Right ventricle myocardium superior (tissue), 1 donor: ENCODE results near the gene HARS1. TPM values are rescaled to one million over a fixed set of nuclear protein-coding genes. Genes with fewer than 3 reads are reported as not detected.
A peak's percentile ranks its signal among the peaks of the same experiment; 100 is the strongest.
"Not testable (repeated sequence)": the region's sequence is repeated elsewhere in the genome, so short reads cannot be mapped to it uniquely, and the experiment has no call there.

ENCODE experiments used
- ATAC-seq: fragments of 200-7000 bp; cut with Tn5 transposase; one replicate; pipeline ENCODE4 v1.9.1; 2020; ENCODE audit warnings: mild to moderate bottlenecking; ENCODE audit not compliant: poor library complexity
- DNase-seq: peaks from one replicate; pipeline ENCODE4 v3.0.0-alpha.2; 2020
- intact Hi-C: fragments of 100-400 bp; cut with DNase I; formaldehyde crosslinking; loops from one replicate; pipeline ENCODE4 v1.11.2; 2022
- long read RNA-seq: library from polyadenylated mRNA; unstranded; transcript quantifications from one replicate; pipeline ENCODE4 v2.0.0, GENCODE V29; 2021
- total RNA-seq: library from RNA; stranded (reverse); fragmentation: NEBNext Ultra II Directional; extraction: Animal tissue kit (Norgen Biotek cat#: 25700); gene quantifications from one replicate; pipeline ENCODE4 v1.2.1, GENCODE V29; 2021
- donor health status: DM: no; HTN: yes; CAD: no; lungs with severe emphysema.

HARS1 gene, protein sequence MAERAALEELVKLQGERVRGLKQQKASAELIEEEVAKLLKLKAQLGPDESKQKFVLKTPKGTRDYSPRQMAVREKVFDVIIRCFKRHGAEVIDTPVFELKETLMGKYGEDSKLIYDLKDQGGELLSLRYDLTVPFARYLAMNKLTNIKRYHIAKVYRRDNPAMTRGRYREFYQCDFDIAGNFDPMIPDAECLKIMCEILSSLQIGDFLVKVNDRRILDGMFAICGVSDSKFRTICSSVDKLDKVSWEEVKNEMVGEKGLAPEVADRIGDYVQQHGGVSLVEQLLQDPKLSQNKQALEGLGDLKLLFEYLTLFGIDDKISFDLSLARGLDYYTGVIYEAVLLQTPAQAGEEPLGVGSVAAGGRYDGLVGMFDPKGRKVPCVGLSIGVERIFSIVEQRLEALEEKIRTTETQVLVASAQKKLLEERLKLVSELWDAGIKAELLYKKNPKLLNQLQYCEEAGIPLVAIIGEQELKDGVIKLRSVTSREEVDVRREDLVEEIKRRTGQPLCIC
- total RNA-seq, result 33.4 TPM
- long read RNA-seq, transcript HARS-215 (13 exons, 1,945 nt), result major isoform, 69 of 80 reads
- long read RNA-seq, partial matches to known transcripts, result 5 of 80 reads
- long read RNA-seq, other reads (novel, unspliced or antisense), result 1 of 80 reads

DNA sequence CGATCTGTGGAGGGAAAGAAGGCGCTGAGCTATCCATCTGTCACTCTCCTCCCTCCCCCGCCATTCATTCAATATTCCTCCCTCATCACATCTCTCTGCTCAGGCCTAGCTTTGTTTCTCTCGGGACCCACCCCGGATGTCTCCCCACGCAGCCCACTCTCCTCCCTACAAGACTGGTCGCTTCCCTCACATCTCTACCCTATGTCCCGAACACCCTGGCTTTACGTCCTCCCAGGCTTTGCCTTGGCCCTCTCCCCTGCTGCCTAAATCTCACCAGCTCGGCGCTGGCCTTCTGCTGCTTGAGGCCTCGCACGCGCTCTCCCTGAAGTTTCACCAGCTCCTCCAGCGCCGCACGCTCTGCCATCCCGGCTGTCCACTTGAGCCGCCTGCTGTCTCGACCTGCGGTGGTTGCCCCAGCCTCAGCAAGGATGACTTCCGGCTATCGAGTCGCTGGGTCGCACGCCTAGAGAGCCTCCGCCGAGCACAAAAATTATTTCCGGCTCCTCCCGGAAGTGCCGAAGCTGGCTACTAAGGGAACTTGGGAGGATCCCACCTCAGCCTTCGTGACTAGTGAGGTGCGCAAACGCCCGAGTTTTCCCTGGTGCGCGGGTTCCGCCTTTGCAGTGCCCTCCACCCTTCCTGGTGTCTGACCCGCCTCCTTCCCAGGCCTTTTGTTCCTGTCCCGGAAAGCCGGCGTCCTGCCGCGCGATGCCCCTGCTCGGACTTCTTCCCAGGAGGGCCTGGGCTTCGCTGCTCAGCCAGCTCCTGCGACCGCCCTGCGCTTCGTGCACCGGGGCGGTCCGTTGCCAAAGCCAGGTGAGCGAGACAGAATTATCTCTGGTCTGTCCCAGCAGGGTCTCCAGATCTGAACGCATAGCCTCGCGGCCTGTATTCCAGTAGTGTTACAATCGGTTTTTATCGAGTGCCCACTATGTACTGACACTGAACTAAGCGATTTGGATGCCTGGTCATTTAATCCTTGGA, at the start of gene HARS1, which contains the start of gene HARS2:
HARS1 (minus strand) TSS at position 430 of the 984 bp plus-strand sequence; CDS start at position 364, 66 bp downstream.
HARS2 (plus strand) TSS at position 515 of the 984 bp plus-strand sequence; CDS start at position 709, 194 bp downstream.
- ATAC-seq (peak; percentile 99), DNase-seq (peak; percentile 93)
- intact Hi-C loops, result no loop called here

DNA sequence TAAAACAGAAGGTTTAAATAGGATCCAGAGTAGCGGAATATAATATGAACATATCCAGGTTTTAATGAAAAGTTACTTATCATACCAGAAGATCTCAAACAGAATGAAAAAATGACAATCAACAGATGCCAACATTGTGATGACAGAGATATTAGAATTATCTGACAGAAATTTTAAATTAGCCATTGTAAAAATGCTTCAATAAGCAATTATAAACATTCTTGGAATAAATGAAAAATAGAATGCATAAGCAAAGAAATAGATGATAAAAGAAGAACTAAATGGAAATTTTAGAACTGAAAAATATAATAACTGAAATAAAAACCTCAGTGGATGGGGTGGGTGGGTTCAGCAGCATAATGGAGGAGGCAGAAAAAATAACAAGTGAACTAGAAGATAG, 46.3 kb upstream of the HARS1 start:
- no peak for ATAC-seq

DNA sequence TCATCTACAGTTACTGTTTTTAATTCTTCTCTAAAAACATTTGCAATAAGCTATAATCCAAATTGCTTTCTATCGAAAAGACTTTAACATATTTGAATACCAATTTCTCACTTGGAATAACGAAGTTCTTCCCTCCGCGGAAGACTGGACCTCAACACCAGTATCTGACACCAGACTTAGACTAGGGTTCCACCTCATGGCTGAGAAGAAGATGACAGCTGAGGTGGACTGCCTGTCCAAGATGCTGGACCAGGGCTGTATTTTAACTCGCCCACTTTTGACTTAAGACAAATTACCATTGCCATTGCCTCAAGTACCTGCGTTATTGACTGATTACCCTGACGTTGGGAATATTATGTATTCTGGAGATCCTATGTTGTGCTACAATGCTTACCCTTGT, 43.2 kb upstream of the HARS1 start:
- intact Hi-C loops, result no loop called here
- DNase-seq, result no peak
- ATAC-seq, result no peak

More for the DNA sequence above, 46.3 kb upstream of the HARS1 start:
- DNase-seq, result no peak
- intact Hi-C loops, result no loop called here

DNA sequence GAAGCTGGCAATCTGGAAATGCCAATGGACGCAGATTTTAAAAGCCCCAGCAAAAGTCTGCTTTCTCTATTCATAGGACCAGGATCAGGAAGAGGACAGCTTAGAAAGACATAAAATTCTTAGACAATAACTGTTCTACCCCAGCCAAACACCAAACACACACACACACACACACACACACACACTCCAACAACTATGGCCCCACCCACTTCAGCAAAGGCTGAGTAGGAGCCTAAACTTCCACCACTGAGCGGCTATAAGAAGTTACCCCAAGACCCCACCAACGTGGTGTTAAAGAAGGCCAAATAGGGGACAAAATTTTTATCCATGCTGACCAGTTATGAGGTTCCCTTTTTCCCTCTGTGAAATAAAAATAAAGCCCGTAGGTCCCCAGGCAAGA, 41.9 kb upstream of the HARS1 start:
- intact Hi-C loops, result no loop called here
- DNase-seq (no peak), ATAC-seq (no peak)

DNA sequence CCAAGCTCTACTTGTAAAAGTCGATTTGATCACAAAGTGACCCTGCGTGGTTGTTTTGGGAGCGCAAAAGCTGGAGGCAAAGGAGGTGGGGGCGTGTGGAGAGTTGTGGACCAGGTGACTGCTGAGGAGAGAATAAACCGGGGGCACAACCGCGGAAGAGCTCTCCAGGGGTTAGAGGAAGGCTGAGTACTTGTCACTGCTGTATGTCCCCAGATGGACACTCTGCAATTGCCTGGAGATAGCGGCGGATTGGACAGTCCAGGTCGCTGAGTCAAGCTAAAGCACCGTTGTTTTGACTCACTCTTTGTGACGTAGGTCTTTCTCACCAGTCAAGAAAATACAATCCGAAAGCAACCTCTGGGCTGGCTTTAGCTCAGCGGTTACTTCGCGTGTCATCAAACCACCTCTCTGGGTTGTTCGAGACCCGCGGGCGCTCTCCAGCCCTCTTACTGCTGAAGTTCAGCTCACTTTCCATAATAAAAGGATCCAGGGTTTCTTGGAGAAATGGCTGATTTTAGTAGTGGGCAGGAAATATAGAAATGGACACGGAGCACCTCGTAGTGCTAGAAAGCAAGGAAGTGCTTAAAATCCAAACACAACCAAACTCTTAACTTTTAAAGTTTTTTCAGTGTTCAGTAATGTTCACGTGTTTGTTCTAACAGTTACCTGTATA, 34.8 kb upstream of the HARS1 start:
- DNase-seq, result no peak
- intact Hi-C loops, result no loop called here

DNA sequence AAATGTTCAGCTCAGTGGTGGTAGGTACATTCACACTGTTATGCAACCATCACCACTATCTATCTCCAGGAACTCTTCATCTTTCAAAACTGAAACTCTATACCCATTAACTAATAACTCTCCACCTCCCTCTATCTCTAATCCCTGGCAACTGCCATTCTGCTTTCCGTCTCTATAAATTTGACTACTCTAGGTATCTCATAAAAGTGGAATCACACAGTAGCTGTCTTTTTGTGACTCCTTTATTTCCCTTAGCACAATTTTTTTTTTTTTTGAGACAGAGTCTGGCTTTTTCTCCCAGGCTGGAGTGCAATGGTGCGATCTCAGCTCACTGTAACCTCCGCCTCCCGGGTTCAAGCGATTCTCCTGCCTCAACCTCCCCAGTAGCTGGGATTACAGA, 30.2 kb upstream of the HARS1 start:
- not testable (repeated sequence) for ATAC-seq

More for the DNA sequence above, 34.8 kb upstream of the HARS1 start:
- ATAC-seq, result no peak

GRCh38 chr5:140720738-140721137, 29.6 kb upstream of the HARS1 start:
- intact Hi-C loops, DNase-seq, ATAC-seq: not testable (repeated sequence)

More for the DNA sequence above, 30.2 kb upstream of the HARS1 start:
- DNase-seq, intact Hi-C loops: not testable (repeated sequence)

DNA sequence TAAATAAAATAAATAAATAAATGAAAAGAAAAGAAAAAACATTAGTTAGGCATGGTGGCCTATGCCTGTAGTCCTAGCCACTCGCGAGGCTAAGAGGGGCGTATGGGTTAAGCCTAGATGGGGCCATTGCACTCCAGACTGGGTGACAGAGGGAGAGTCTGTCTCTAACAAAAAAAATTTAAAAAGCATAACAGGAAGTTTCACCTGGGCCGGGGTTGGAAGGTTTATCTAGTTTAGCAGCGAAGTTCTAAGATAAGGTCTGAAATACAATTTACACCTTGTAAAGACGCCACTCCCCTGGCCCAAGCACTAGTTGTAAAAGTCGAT, 27.1 kb upstream of the HARS1 start:
- intact Hi-C loops, result no loop called here
- DNase-seq (no peak), ATAC-seq (no peak)

DNA sequence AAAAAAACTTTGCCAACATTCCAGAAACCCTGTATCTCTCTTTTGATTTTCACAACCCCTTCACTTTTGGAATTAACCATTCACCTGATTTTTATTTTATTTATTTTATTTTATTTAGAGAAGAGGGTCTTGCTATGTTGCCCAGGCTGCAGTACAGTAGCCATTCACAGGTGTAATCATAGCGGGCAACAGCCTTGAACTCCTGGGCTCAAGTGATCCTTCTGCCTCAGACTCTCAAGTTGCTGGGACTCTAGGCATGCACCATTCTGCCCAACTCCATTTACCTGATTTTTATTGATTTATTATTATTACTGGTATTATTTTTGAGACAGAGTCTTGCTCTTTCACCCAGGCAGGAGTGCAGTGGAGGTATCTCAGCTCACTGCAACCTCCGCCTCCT, 25.1 kb upstream of the HARS1 start:
- intact Hi-C loops, DNase-seq, ATAC-seq: not testable (repeated sequence)

- intact Hi-C loops, result no loop called here
- DNase-seq, result no peak
- no peak for ATAC-seq
Measured at GRCh38 chr5:140713562-140714094, 22.5 kb upstream of the HARS1 start.

DNA sequence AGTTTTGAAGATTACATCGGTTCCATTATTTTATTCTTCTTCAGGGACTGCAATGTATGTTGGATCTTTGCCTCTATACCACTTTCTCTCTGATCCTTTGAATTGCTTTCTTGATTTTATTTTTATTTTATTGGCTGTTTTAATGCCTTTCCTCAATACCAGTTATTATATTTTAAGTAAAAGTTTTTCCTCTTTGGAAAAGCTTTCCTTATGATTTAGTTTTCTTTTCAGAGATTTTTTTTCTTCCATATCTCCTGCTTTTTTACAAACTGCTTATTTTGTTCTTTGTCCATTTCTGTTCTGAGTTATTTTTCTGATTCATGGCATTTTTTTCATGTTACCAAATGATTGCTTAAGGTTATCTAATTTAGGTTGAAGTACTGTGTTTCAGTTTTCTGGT, 20.6 kb upstream of the HARS1 start:
- DNase-seq (no peak), ATAC-seq (no peak)
- intact Hi-C loops, result no loop called here

- ATAC-seq (peak; percentile 94), DNase-seq (peak; percentile 89)
- intact Hi-C loops, result no loop called here
Measured at GRCh38 chr5:140710899-140711552, 19.9 kb upstream of the HARS1 start.

- intact Hi-C loops, DNase-seq, ATAC-seq: not testable (repeated sequence)
Measured at GRCh38 chr5:140708787-140709186, 17.6 kb upstream of the HARS1 start.

- ATAC-seq, result no peak
- intact Hi-C loops, result no loop called here
- DNase-seq, result no peak
Measured at GRCh38 chr5:140707812-140708211, 16.6 kb upstream of the HARS1 start.

GRCh38 chr5:140700177-140701144, 9.3 kb upstream of the HARS1 start, which contains the start of gene ZMAT2:
ZMAT2 (plus strand) TSS chr5:140700447; CDS start chr5:140700461, 14 bp downstream.
- peak; percentile 96 for DNase-seq
- intact Hi-C loops, result no loop called here
- ATAC-seq, result peak; percentile 99

- ATAC-seq (no peak), DNase-seq (no peak)
- intact Hi-C loops, result no loop called here
Measured at GRCh38 chr5:140696891-140697492, 5.8 kb upstream of the HARS1 start.
